ENCODE measurements around the gene CITED2.

GRCh38 chr6:139343052-139343750, 31.2 kb downstream of the CITED2 start:
- no peak for TF ChIP-seq EZH2 (IDR thresholded peaks at IDR 0.05; ENCODE audit: borderline replicate concordance, low read depth, low read length, poor library complexity, severe bottlenecking)
- no peak for TF ChIP-seq CTCF (conservative IDR thresholded peaks at IDR 0.05; ENCODE audit: low read depth, low read length)

All from A673 (cell line).